Memory B cell (primary cell): ENCODE results near the gene CELF3.

Source experiments
- ATAC-seq: fragments of 150-1000 bp; cut with Tn5 transposase; 2 replicates; pipeline ENCODE4 v1.10.0; 2021; ENCODE audit warnings: low read depth, mild to moderate bottlenecking, moderate library complexity
- DNase-seq, 2 donors: peaks; one replicate each; pipeline ENCODE4 v3.0.0; 2022; ENCODE audit warnings: low spot score in 2 of 2
- H3K27ac Mint-ChIP-seq: one replicate; pipeline ENCODE4 v1.8.0; 2022; ENCODE audit warnings: mild to moderate bottlenecking, moderate library complexity, mixed read lengths
- H3K27me3 Mint-ChIP-seq: one replicate; pipeline ENCODE4 v1.8.0; 2022; ENCODE audit warnings: mixed read lengths
- H3K36me3 Mint-ChIP-seq: one replicate; pipeline ENCODE4 v1.8.0; 2022; ENCODE audit warnings: mild to moderate bottlenecking, mixed read lengths
- H3K4me1 Mint-ChIP-seq: one replicate; pipeline ENCODE4 v1.8.0; 2022; ENCODE audit warnings: mixed read lengths
- H3K4me3 Mint-ChIP-seq: one replicate; pipeline ENCODE4 v1.8.0; 2022; ENCODE audit warnings: mild to moderate bottlenecking, moderate library complexity, mixed read lengths
- H3K9me3 Mint-ChIP-seq: one replicate; pipeline ENCODE4 v1.8.0; 2022; ENCODE audit warnings: mixed read lengths

The CELF3 gene

GRCh38 chr1:151729157-151729965 lies 12.8 kb upstream of the CELF3 start:
- Mint-ChIP-seq H3K27ac (no peak overlapping the region), H3K27me3 (peaks cover 25% of the 10 kb centered on the region), H3K9me3 (no peaks in the 10 kb centered on the region), H3K36me3 (no peaks in the 10 kb centered on the region), H3K4me3 (no peak overlapping the region), H3K4me1 (no peaks in the 10 kb centered on the region)
- no peak for DNase-seq
- ATAC-seq, result no peak

GRCh38 chr1:151728151-151729054 lies 11.8 kb upstream of the CELF3 start:
- Mint-ChIP-seq H3K36me3 (no peaks in the 10 kb centered on the region), H3K4me3 (no peak overlapping the region), H3K4me1 (no peaks in the 10 kb centered on the region), H3K27me3 (peaks cover 26% of the 10 kb centered on the region), H3K27ac (no peak overlapping the region), H3K9me3 (no peaks in the 10 kb centered on the region)
- DNase-seq (no peak), ATAC-seq (no peak)

- no peaks in the 10 kb centered on the region for H3K36me3 Mint-ChIP-seq
- H3K4me3 Mint-ChIP-seq, result no peak overlapping the region
- peaks cover 6% of the 10 kb centered on the region for H3K4me1 Mint-ChIP-seq
- DNase-seq, result no peak
- peaks cover 21% of the 10 kb centered on the region for H3K27me3 Mint-ChIP-seq
- ATAC-seq, result no peak
- no peaks in the 10 kb centered on the region for H3K9me3 Mint-ChIP-seq
- no peak overlapping the region for H3K27ac Mint-ChIP-seq
Observed at GRCh38 chr1:151723726-151724370, 7.2 kb upstream of the CELF3 start.

GRCh38 chr1:151721788-151722510 lies 5.3 kb upstream of the CELF3 start:
- peak overlapping the region; percentile 82 for H3K4me3 Mint-ChIP-seq
- peaks cover 32% of the 10 kb centered on the region for H3K27me3 Mint-ChIP-seq
- H3K27ac Mint-ChIP-seq, result no peak overlapping the region
- no peaks in the 10 kb centered on the region for H3K36me3 Mint-ChIP-seq
- H3K4me1 Mint-ChIP-seq, result peaks cover 11% of the 10 kb centered on the region
- no peaks in the 10 kb centered on the region for H3K9me3 Mint-ChIP-seq
- no peak for DNase-seq
- no peak for ATAC-seq

- Mint-ChIP-seq H3K27me3 (peaks cover 35% of the 10 kb centered on the region), H3K36me3 (no peaks in the 10 kb centered on the region), H3K4me1 (peaks cover 15% of the 10 kb centered on the region), H3K27ac (no peak within 1 kb of the TSS), H3K4me3 (peak within 1 kb of the TSS; percentile 83), H3K9me3 (no peaks in the 10 kb centered on the region)
- ATAC-seq, result peak; percentile 85
- DNase-seq, result peak; percentile 21 to 48
Observed at GRCh38 chr1:151720974-151721787, 4.6 kb upstream of the CELF3 start, which contains the start of gene RIIAD1. RIIAD1 (plus strand) TSS chr1:151721522; CDS start chr1:151721537, 15 bp downstream.

- no peak overlapping the region for H3K27ac Mint-ChIP-seq
- no peaks in the 10 kb centered on the region for H3K36me3 Mint-ChIP-seq
- H3K9me3 Mint-ChIP-seq, result no peaks in the 10 kb centered on the region
- H3K4me3 Mint-ChIP-seq, result peak overlapping the region; percentile 83
- no peak for DNase-seq
- H3K27me3 Mint-ChIP-seq, result peaks cover 33% of the 10 kb centered on the region
- peaks cover 16% of the 10 kb centered on the region for H3K4me1 Mint-ChIP-seq
- peak; percentile 25 for ATAC-seq
Observed at GRCh38 chr1:151720554-151720953, 4.0 kb upstream of the CELF3 start.

GRCh38 chr1:151720125-151720524 lies 3.5 kb upstream of the CELF3 start:
- peak overlapping the region; percentile 37 for H3K4me3 Mint-ChIP-seq
- peaks cover 36% of the 10 kb centered on the region for H3K27me3 Mint-ChIP-seq
- ATAC-seq, result no peak
- peaks cover 16% of the 10 kb centered on the region for H3K4me1 Mint-ChIP-seq
- no peaks in the 10 kb centered on the region for H3K9me3 Mint-ChIP-seq
- no peak overlapping the region for H3K27ac Mint-ChIP-seq
- DNase-seq, result no peak
- H3K36me3 Mint-ChIP-seq, result no peaks in the 10 kb centered on the region

GRCh38 chr1:151718666-151719065 lies 2.1 kb upstream of the CELF3 start:
- Mint-ChIP-seq H3K4me3 (no peak overlapping the region), H3K4me1 (peaks cover 16% of the 10 kb centered on the region), H3K36me3 (no peaks in the 10 kb centered on the region), H3K27ac (no peak overlapping the region), H3K9me3 (no peaks in the 10 kb centered on the region), H3K27me3 (peaks cover 36% of the 10 kb centered on the region)
- no peak for DNase-seq
- ATAC-seq, result no peak

- Mint-ChIP-seq H3K36me3 (no peaks in the 10 kb centered on the region), H3K4me1 (peaks cover 16% of the 10 kb centered on the region), H3K4me3 (no peak overlapping the region), H3K27ac (no peak overlapping the region), H3K9me3 (no peaks in the 10 kb centered on the region), H3K27me3 (peaks cover 35% of the 10 kb centered on the region)
- ATAC-seq (no peak), DNase-seq (no peak)
Observed at GRCh38 chr1:151718011-151718431, 1.4 kb upstream of the CELF3 start.

- peaks cover 37% of the 10 kb centered on the region for H3K27me3 Mint-ChIP-seq
- no peak overlapping the region for H3K4me3 Mint-ChIP-seq
- no peaks in the 10 kb centered on the region for H3K36me3 Mint-ChIP-seq
- H3K27ac Mint-ChIP-seq, result no peak overlapping the region
- no peak for ATAC-seq
- peaks cover 16% of the 10 kb centered on the region for H3K4me1 Mint-ChIP-seq
- H3K9me3 Mint-ChIP-seq, result no peaks in the 10 kb centered on the region
- no peak for DNase-seq
Observed at GRCh38 chr1:151716405-151716762, 219 bp downstream of the CELF3 start.

- H3K27me3 Mint-ChIP-seq, result peaks cover 37% of the 10 kb centered on the region
Observed at GRCh38 chr1:151715726-151716404, 738 bp downstream of the CELF3 start.

GRCh38 chr1:151714820-151715725 lies 1.5 kb downstream of the CELF3 start:
- ATAC-seq (no peak), DNase-seq (no peak)
- Mint-ChIP-seq H3K27ac (no peak overlapping the region), H3K4me3 (no peak overlapping the region), H3K27me3 (peaks cover 36% of the 10 kb centered on the region), H3K4me1 (peaks cover 10% of the 10 kb centered on the region), H3K9me3 (no peaks in the 10 kb centered on the region), H3K36me3 (no peaks in the 10 kb centered on the region)

More at GRCh38 chr1:151715726-151716404, 738 bp downstream of the CELF3 start:
- Mint-ChIP-seq H3K4me1 (peaks cover 16% of the 10 kb centered on the region), H3K9me3 (no peaks in the 10 kb centered on the region), H3K4me3 (no peak overlapping the region), H3K36me3 (no peaks in the 10 kb centered on the region), H3K27ac (no peak overlapping the region)
- no peak for DNase-seq
- ATAC-seq, result no peak
